ENCODE results near the gene GPC3. TPM values are rescaled to one million over a fixed set of nuclear protein-coding genes. Genes with fewer than 3 reads are reported as not detected.
"Not testable (repeated sequence)": the region's sequence is repeated elsewhere in the genome, so short reads cannot be mapped to it uniquely, and the experiment has no call there.

The GPC3 gene
- total RNA-seq, 1 donor from 2014 or later = 306 TPM

DNA sequence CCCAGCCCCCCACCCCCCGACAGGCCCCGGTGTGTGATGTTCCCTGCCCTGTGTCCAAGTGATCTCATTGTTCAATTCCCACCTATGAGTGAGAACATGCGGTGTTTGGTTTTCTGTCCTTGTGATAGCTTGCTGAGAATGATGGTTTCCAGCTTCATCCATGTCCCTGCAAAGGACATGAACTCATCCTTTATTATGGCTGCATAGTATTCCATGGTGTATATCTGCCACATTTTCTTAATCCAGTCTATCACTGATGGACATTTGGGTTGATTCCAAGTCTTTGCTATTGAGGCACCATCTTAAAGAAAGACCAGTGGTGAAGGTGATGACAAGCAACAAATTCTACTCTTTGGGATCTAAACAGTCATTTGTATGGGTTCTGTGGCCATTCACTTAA, 30.1 kb upstream of the GPC3 start:
- not testable (repeated sequence) for H3K9me3 ChIP-seq (ENCODE audit: control insufficient read depth in 3 of 3, low read length in 3 of 3); H3K4me3 ChIP-seq (ENCODE audit: low read length in 3 of 3); H3K9ac ChIP-seq (ENCODE audit: low read depth in 1 of 3, low read length in 3 of 3); H3K4me1 ChIP-seq (ENCODE audit: control insufficient read depth in 3 of 3, insufficient read depth in 3 of 3, low read length in 3 of 3); H3K27ac ChIP-seq (ENCODE audit: low read depth, low read length); H3K36me3 ChIP-seq (ENCODE audit: control insufficient read depth in 3 of 3, insufficient read depth in 3 of 3, low read length in 3 of 3); H3K27me3 ChIP-seq (ENCODE audit: control insufficient read depth in 3 of 3, insufficient read depth in 3 of 3, low read length in 3 of 3)

DNA sequence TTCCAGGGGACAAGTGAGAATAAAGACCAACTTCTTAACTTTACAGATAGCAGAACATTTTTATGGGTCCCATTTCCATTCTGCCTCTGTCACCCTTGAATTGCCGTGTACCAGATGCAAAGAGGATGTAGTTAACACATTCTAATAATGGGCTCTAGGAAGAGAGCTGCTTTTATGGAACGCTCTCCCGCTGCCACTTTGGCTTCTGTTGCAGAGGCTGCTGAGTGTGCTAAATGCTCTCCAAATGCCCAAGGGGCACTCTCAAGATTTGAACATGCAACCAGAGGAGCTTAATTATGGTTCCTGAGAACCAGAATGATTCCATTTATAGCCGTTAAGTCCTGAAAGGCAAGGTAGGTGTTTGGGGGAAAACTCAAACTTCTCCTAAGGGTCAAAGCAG, 28.1 kb upstream of the GPC3 start:
- H3K4me3 ChIP-seq (ENCODE audit: low read length in 3 of 3) = no peak overlapping the region
- no peaks in the 10 kb centered on the region for H3K4me1 ChIP-seq (ENCODE audit: control insufficient read depth in 3 of 3, insufficient read depth in 3 of 3, low read length in 3 of 3)
- H3K9ac ChIP-seq (ENCODE audit: low read depth in 1 of 3, low read length in 3 of 3) = no peak overlapping the region
- H3K36me3 ChIP-seq (ENCODE audit: control insufficient read depth in 3 of 3, insufficient read depth in 3 of 3, low read length in 3 of 3) = no peaks in the 10 kb centered on the region
- no peaks in the 10 kb centered on the region for H3K27me3 ChIP-seq (ENCODE audit: control insufficient read depth in 3 of 3, insufficient read depth in 3 of 3, low read length in 3 of 3)
- peaks cover 0 to 1% (median 0%) of the 10 kb centered on the region in 3 donors for H3K9me3 ChIP-seq (ENCODE audit: control insufficient read depth in 3 of 3, low read length in 3 of 3)
- H3K27ac ChIP-seq (ENCODE audit: low read depth, low read length) = no peak overlapping the region

DNA sequence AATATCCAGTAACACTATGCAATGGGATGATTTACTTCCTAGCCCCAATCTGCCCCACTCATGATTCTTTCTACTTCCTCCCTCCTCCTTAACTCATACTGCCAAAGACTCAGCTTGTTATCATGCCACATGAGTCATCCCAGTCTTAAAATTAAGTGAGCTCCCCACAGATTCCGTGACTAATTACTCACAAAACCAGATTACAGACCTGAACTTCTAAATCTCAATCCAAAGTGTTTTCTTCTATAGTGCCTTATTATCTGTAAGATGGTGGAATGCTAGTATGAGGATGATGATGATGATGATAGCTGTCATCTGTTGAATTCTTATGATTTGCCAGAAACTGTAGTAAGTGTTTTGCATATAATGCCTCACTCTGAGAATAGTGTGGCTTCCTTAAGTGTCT, 27.7 kb upstream of the GPC3 start:
- no peaks in the 10 kb centered on the region for H3K36me3 ChIP-seq (ENCODE audit: control insufficient read depth in 3 of 3, insufficient read depth in 3 of 3, low read length in 3 of 3)
- no peak overlapping the region for H3K4me3 ChIP-seq (ENCODE audit: low read length in 3 of 3)
- H3K9ac ChIP-seq (ENCODE audit: low read depth in 1 of 3, low read length in 3 of 3) = no peak overlapping the region
- no peak overlapping the region for H3K27ac ChIP-seq (ENCODE audit: low read depth, low read length)
- H3K27me3 ChIP-seq (ENCODE audit: control insufficient read depth in 3 of 3, insufficient read depth in 3 of 3, low read length in 3 of 3) = no peaks in the 10 kb centered on the region
- H3K4me1 ChIP-seq (ENCODE audit: control insufficient read depth in 3 of 3, insufficient read depth in 3 of 3, low read length in 3 of 3) = no peaks in the 10 kb centered on the region
- peaks cover 0 to 1% (median 0%) of the 10 kb centered on the region in 3 donors for H3K9me3 ChIP-seq (ENCODE audit: control insufficient read depth in 3 of 3, low read length in 3 of 3)

DNA sequence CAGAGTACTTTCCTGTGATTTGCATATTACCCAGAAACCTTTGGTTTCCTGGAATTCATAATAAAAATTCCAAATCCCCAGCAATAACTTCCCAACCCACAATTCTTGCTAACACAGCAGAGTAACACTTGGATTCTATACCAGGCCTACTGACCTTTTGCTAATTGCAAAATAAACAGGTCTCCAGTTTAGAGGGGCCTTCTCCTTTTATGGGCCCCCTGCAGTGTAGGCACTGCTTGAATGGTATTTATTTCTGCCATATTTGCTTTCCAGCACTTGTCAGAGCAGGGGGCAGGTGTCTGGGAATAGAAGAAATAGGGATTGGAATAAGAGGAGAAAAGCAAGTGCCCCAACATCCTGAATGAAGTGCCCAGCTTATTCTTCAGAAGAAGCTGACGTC, 25.3 kb upstream of the GPC3 start:
- no peak overlapping the region for H3K27ac ChIP-seq (ENCODE audit: low read depth, low read length)
- H3K4me3 ChIP-seq (ENCODE audit: low read length in 3 of 3) = no peak overlapping the region
- peaks cover 0 to 1% (median 0%) of the 10 kb centered on the region in 3 donors for H3K9me3 ChIP-seq (ENCODE audit: control insufficient read depth in 3 of 3, low read length in 3 of 3)
- no peak overlapping the region for H3K9ac ChIP-seq (ENCODE audit: low read depth in 1 of 3, low read length in 3 of 3)
- no peaks in the 10 kb centered on the region for H3K36me3 ChIP-seq (ENCODE audit: control insufficient read depth in 3 of 3, insufficient read depth in 3 of 3, low read length in 3 of 3)
- no peaks in the 10 kb centered on the region for H3K27me3 ChIP-seq (ENCODE audit: control insufficient read depth in 3 of 3, insufficient read depth in 3 of 3, low read length in 3 of 3)
- no peaks in the 10 kb centered on the region for H3K4me1 ChIP-seq (ENCODE audit: control insufficient read depth in 3 of 3, insufficient read depth in 3 of 3, low read length in 3 of 3)

DNA sequence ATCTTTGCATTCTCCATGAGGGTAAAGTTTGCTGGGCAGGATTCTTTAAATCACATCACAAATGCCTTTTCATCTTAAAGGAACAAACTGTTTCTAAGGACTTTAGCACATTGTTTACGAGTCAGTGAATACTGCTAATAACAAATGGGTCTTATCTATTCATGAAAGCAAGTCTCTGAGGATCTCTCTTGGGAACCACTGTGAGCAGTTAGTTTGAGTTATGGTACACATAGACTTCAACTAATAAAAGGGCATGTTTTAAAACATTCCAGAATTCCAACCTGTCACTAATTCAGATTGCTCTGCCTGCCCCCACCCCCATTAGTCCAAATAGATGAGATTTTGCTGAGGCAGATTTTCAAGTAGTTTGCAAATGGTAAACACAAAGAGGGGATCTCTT, 22.3 kb upstream of the GPC3 start:
- peaks cover 0 to 1% (median 0%) of the 10 kb centered on the region in 3 donors for H3K9me3 ChIP-seq (ENCODE audit: control insufficient read depth in 3 of 3, low read length in 3 of 3)
- no peak overlapping the region for H3K27ac ChIP-seq (ENCODE audit: low read depth, low read length)
- H3K4me1 ChIP-seq (ENCODE audit: control insufficient read depth in 3 of 3, insufficient read depth in 3 of 3, low read length in 3 of 3) = no peaks in the 10 kb centered on the region
- H3K36me3 ChIP-seq (ENCODE audit: control insufficient read depth in 3 of 3, insufficient read depth in 3 of 3, low read length in 3 of 3) = no peaks in the 10 kb centered on the region
- no peak overlapping the region for H3K9ac ChIP-seq (ENCODE audit: low read depth in 1 of 3, low read length in 3 of 3)
- H3K27me3 ChIP-seq (ENCODE audit: control insufficient read depth in 3 of 3, insufficient read depth in 3 of 3, low read length in 3 of 3) = no peaks in the 10 kb centered on the region
- H3K4me3 ChIP-seq (ENCODE audit: low read length in 3 of 3) = no peak overlapping the region

DNA sequence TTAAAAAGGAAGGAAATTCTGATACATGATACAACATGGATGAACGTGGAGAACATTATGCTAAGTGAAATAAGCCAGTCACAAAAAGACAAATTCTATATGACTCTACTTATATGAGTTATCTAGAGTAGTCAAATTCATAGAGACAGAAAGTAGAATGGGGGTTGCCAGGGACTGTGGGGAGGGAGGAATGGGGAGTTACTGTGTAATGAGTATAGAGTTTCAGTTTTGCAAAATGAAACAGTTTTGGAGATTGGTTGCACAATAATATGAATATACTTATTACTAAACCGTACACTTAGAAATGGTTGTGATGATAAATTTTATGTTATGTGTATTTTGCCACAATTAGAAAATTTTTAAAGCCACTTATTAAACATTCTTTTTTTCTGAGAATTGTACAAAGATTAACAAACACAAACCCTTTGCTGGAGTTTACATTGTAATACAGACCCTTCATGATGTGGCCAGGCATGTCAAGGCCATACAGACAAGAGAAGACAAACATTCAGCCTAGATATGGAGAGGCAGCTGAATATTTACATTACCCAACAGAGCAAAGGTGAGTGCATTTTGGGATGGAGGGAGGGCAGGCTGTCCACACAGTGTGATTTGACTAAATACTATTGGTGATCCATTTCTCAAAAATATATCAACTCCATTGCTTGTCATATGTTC, 21.2 kb upstream of the GPC3 start:
- Histone ChIP-seq H3K9ac (ENCODE audit: low read depth in 1 of 3, low read length in 3 of 3) (no peak overlapping the region), H3K4me1 (ENCODE audit: control insufficient read depth in 3 of 3, insufficient read depth in 3 of 3, low read length in 3 of 3) (no peaks in the 10 kb centered on the region), H3K9me3 (ENCODE audit: control insufficient read depth in 3 of 3, low read length in 3 of 3) (peaks cover 0 to 1% (median 0%) of the 10 kb centered on the region in 3 donors), H3K27me3 (ENCODE audit: control insufficient read depth in 3 of 3, insufficient read depth in 3 of 3, low read length in 3 of 3) (no peaks in the 10 kb centered on the region), H3K4me3 (ENCODE audit: low read length in 3 of 3) (no peak overlapping the region), H3K36me3 (ENCODE audit: control insufficient read depth in 3 of 3, insufficient read depth in 3 of 3, low read length in 3 of 3) (no peaks in the 10 kb centered on the region), H3K27ac (ENCODE audit: low read depth, low read length) (no peak overlapping the region)

DNA sequence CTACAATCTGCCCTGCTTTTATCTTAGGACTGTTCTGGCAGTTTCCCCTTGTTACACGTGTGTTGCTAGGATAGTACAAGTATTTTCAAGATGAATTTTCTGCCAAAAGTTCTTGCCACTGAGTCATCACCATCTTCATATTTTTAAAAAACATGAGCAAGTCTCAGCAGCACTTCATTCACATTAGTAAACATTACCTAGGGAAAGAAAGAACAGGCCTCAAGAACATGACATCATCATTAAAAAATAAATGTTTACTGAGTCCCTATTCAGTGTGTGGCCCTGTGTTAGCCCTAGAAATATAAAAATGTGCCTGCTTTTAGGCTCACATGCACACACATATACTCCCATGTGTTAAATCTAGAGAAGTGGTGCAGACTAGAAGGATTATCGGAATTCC, 18.7 kb upstream of the GPC3 start:
- Histone ChIP-seq H3K4me3 (ENCODE audit: low read length in 3 of 3) (no peak overlapping the region), H3K27me3 (ENCODE audit: control insufficient read depth in 3 of 3, insufficient read depth in 3 of 3, low read length in 3 of 3) (no peaks in the 10 kb centered on the region), H3K4me1 (ENCODE audit: control insufficient read depth in 3 of 3, insufficient read depth in 3 of 3, low read length in 3 of 3) (no peaks in the 10 kb centered on the region), H3K36me3 (ENCODE audit: control insufficient read depth in 3 of 3, insufficient read depth in 3 of 3, low read length in 3 of 3) (no peaks in the 10 kb centered on the region), H3K9me3 (ENCODE audit: control insufficient read depth in 3 of 3, low read length in 3 of 3) (no peaks in the 10 kb centered on the region), H3K9ac (ENCODE audit: low read depth in 1 of 3, low read length in 3 of 3) (no peak overlapping the region), H3K27ac (ENCODE audit: low read depth, low read length) (no peak overlapping the region)

DNA sequence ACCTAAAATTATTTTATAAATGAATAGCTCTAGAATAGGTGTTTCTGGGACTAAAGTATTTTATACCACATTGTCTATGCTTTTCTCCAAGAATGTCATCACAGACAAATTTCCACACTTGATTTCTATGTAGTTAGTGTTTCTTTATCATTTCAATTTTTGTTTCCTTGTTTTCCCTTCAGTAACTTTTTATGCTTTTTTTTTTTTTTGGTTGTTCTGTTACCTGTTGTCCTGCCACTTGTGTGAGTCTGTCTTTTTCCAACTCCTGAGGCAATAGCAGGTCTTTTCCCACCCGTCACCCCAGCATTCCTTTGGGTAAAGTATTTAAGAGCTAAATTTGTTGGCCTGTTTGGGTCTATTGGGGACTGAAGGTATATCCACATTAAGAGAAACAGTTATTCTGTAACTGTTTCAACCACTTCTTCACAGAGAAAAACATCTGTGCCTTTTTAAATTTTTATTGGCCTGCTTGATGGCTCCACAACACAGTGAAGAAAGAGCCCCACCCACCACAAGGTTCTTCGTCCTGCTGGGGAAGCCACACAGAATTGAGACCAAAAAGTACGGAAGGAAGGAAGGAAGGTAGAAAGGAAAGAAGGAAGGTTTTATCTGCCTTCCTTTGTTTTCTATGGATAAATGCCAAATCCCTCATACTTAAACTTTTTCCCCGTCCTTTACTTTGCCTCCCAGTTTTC, 17.7 kb upstream of the GPC3 start:
- Histone ChIP-seq H3K4me1 (ENCODE audit: control insufficient read depth in 3 of 3, insufficient read depth in 3 of 3, low read length in 3 of 3) (no peaks in the 10 kb centered on the region), H3K36me3 (ENCODE audit: control insufficient read depth in 3 of 3, insufficient read depth in 3 of 3, low read length in 3 of 3) (no peaks in the 10 kb centered on the region), H3K27ac (ENCODE audit: low read depth, low read length) (no peak overlapping the region), H3K9me3 (ENCODE audit: control insufficient read depth in 3 of 3, low read length in 3 of 3) (no peaks in the 10 kb centered on the region), H3K9ac (ENCODE audit: low read depth in 1 of 3, low read length in 3 of 3) (no peak overlapping the region), H3K27me3 (ENCODE audit: control insufficient read depth in 3 of 3, insufficient read depth in 3 of 3, low read length in 3 of 3) (no peaks in the 10 kb centered on the region), H3K4me3 (ENCODE audit: low read length in 3 of 3) (no peak overlapping the region)

DNA sequence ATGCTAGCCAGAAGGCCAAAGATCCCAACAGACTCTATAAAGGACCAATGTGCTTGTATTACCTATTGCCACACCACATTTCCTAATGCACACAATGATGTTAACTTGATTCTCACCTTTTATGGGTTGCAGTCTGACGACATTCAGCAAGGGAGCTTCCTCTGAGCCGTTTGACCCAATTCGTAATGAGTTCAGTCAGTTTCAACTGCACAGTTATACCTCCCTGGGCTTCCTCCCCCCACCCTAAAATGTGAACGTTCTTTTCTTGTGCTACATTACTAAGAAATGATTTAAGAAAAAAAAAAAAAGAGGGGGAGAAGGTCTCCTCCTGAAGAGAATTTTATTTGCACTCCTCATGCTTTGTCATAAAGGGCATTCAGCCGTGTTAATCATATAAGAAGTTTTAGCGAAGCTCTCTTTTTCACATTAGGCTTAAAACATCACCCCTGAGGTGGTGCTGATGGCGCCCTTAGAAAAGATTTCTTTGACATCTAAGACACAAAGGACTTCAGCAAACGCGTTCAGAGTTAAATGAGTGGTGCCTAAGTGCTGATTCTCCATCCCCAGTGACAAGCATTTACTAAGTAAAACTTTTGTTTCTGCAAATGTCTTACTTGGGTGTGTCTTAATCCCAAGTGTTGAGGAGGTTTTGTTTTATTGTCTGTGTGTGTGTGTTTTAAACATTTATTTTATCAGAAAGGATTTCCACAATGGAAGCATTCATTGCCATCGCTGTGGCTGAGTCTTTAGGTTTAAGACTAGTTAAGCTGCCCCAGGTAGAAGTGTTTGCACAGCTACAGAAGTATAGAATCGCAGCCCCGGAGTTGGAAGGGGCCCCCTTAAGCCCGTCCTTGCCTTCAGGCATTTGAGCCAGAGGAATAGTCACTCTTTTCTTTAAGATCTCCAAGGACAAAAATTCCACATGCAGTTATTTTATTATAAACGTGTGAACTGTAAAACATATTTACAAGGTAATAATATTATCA, 15.2 kb upstream of the GPC3 start:
- H3K4me1 ChIP-seq (ENCODE audit: control insufficient read depth in 3 of 3, insufficient read depth in 3 of 3, low read length in 3 of 3) = no peaks in the 10 kb centered on the region
- no peak overlapping the region for H3K9ac ChIP-seq (ENCODE audit: low read depth in 1 of 3, low read length in 3 of 3)
- no peaks in the 10 kb centered on the region for H3K27me3 ChIP-seq (ENCODE audit: control insufficient read depth in 3 of 3, insufficient read depth in 3 of 3, low read length in 3 of 3)
- H3K9me3 ChIP-seq (ENCODE audit: control insufficient read depth in 3 of 3, low read length in 3 of 3) = no peaks in the 10 kb centered on the region
- no peaks in the 10 kb centered on the region for H3K36me3 ChIP-seq (ENCODE audit: control insufficient read depth in 3 of 3, insufficient read depth in 3 of 3, low read length in 3 of 3)
- no peak overlapping the region for H3K4me3 ChIP-seq (ENCODE audit: low read length in 3 of 3)
- H3K27ac ChIP-seq (ENCODE audit: low read depth, low read length) = no peak overlapping the region
